HG03575 (cell line): ENCODE measurements around the gene FBXO2.

Experiments
- ATAC-seq: cut with Tn5 transposase; IDR thresholded peaks from one replicate; pipeline ENCODE4 v1.9.1; 2021; ENCODE audit not compliant: unreplicated experiment, insufficient number of reproducible peaks, low FRiP score; ENCODE audit errors: extremely low read depth

FBXO2 gene

DNA sequence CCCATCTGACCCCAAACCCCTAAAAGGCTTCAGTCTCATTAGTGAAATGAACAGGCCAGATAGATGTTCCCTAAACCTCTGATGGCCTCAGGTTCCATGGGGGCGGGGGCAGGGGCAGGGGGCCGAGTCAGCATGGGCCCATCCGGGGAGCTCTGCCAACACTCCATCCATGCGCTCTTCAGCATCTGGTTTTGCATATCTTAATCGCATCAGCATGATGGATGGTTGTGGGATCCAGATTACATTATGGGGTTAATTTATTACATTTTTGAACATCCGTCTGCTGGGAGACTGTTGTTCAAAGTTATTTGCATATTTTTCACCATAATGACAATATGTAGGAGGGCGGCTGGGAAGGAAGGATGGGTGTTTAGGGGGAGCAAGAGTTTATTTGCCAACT, 29.8 kb upstream of the FBXO2 start:
- no peak for ATAC-seq

DNA sequence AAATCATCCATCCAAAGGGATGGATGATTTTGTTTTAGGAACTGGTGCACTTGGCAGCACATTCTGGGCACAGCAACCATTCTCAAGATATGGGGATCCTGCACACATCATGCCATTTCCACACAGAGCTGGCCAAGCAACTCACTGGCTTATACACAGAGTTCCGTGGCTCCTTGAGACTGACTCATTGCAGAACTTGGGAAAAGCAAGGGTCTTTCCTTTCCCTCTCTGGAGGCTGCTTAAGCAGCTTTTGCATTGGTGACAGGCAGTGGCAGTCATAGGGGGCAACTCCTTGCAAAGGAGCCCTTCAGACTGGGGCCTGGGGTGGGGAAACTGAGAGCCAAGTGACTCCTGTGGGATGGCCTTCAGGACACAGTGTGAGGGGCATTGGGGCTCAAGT, 28.6 kb upstream of the FBXO2 start:
- no peak for ATAC-seq

DNA sequence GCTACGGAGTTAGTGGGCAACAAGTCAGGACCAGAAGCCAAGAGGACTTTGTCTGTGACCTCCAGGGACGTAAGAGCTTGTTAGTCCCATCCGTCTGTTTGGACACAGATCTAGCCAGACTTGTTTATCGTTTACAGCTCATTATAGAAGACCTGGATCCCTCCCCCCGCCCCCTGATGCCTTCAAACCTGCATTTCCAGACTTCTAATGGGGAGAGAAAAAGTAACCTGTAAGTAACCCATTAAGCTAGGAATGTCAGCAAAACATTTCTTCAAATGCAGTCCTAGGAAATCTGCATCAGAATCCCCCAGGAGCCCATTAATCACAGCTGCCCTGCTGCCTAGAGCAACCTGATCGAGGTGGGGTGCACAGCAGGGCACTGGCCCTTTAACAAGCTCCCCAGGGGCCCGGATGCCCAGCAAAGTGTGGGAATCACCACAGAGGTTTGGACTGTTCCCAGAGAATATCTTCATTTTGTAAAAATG, 28.1 kb upstream of the FBXO2 start:
- no peak for ATAC-seq

DNA sequence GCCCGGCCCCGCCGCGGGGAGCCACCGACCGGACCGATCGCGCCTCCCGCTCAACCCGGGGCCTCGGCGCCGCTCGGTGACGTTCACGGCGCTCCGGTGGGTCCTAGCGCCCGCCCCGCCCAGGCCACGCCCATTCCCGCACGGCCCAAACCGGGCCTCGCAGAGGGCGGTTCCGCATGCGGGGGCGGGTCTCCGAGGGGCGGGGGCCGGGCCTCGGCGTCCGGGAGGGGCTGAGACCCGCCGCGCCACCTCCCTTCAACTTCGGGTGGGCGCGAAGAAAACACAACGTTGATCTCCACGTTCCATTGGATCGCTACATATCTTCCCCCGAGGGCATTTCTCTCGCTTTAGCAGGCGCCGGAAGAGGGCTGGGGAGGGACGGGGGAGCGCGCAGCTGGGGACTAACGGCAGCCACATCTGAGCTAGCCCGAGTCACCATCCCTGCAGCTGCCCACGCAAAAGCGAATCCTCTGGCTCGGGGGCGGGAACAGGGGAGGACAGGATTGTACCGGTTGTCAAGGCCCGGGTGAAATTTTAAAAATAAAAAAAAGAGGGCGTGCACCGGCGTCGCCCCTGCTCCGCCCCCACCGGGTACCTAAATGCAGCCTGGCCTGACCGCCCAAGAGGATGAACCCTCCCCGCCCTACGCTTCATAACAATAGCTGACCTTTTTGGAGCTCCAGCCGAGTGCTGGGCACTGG, 27.0 kb upstream of the FBXO2 start, which contains the start of gene MAD2L2:
TSS of gene MAD2L2 (minus strand) at position 78 of the 701 bp plus-strand sequence. CDS start 547 bp downstream, outside the sequence.
- ATAC-seq = no peak

DNA sequence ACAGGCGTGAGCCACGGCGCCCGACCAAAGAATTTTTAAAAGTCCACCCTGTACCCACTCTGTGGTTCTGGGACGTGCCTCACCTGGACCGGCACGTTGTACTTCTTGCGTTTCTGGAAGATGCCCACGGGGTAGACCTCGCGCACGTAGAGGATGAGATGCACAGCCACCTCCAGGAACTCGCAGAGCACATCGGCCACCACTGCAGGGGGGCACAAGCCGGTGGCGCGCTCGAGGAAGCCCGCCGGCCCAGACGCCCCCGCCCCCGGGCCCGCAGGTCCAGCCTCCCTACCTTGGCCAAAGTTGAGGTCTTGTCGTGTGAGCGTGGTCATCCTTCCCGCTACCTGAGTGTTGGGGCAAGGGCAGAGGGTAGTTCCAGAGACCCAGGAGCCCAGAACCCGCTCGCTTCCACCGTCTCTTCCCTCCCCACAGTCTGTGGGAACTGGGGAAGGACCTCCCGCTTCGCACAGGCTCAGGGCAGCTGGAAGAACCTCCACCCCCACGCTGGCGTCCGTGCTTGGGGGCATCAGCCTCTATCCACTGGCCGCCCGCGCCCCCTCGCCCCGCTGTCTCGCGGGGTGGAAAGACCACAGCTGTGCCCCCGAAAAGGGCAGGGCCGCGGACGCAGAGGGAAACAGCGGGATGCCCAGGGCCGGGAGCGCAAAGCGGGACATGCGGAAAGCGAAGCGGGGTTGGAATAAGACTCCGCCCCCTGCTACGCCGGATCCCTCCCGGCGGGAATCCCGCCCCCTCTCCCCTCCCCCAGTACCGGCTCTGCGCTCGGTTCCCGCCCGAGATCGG, 26.2 kb upstream of the FBXO2 start:
- no peak for ATAC-seq

DNA sequence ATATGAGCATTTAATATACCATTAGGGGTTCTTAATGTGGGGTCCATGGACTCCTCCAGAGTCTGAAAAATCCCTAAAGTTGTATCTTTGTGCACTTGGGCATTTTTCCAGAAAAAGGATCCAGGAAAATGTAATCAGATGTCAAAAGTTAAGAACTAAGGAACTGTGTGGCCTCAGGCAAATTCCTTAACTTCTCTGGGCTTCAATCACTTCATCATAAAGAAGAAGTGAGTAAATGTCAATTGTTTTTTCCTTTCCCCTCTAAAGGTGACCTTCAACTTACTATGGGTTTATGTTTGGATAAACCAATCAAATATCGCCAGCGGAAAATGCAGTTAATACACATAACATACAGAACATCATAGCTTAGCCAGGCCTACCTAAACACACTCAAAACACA, 24.2 kb upstream of the FBXO2 start:
- no peak for ATAC-seq

DNA sequence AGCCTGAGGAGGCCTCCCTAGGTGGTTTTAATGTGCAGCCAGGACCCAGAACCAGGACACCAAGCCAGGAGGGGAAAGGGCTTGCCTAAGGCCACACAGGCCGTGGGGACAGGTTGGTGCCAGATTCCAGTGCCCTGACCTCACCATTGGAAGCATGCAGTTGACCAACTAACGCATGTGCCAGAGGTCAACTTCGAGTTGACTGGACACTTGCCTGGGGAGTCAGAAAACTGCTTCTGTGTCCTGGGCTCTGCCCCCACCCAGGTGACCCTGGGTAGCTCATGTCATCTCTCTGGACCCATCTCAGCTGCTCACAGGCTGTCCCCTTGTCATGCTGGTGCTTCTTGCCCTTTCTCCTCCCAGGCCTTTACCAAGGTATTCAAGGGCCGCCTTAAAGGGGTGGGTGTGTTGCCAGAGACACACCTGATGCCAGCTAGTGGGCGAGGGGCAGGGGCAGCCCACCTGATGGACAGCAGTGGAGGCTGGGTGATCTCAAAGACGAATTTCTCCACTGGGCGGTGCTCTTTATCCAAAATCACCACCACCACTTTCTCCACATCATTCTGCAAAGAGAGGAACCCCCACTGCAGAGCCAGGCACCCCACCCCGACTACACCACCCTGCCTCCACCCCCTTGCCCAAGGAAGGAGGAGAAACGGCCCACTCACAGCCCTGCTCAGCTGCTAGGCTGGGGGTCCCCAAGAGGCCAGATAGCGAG, 22.3 kb upstream of the FBXO2 start:
- no peak for ATAC-seq

DNA sequence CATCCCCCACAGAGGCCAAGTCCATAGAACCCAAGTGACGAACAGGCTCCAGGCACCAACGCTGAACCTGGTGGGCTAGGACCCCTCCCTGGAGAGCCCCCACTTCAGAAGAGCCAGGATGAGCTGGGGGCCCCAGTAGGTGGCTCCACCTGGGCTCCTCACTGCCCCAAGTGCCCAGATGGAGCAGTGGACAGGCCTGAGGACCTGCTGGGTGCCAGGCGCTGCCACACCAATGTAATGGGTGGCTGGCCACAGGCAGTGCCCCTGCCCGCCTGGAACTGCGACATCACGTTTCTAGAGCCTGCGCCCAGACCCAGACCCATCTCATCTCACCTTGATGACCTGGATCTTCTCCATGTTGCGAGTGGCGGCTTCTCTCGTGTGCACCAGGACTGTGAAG, 21.1 kb upstream of the FBXO2 start:
- ATAC-seq = no peak

DNA sequence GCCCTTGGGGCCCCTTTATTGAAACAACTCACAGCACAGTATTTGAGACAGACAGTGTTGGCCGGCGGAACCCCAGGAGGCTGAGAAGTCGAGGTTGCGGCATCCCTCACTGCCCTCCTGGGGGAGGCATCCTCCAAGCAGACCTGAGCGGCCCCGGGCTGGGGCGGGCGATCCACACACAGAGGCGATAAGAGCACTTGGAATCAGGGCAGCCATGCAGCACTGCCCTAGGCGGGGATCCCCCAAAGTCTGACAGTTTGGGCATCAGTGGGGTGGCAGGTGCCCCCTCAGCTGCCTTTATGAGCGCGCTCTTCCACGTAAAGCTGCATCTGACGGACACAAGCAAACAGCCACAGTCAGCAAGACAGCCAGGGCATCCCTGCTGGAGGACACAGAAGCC, 20.3 kb upstream of the FBXO2 start:
- no peak for ATAC-seq

DNA sequence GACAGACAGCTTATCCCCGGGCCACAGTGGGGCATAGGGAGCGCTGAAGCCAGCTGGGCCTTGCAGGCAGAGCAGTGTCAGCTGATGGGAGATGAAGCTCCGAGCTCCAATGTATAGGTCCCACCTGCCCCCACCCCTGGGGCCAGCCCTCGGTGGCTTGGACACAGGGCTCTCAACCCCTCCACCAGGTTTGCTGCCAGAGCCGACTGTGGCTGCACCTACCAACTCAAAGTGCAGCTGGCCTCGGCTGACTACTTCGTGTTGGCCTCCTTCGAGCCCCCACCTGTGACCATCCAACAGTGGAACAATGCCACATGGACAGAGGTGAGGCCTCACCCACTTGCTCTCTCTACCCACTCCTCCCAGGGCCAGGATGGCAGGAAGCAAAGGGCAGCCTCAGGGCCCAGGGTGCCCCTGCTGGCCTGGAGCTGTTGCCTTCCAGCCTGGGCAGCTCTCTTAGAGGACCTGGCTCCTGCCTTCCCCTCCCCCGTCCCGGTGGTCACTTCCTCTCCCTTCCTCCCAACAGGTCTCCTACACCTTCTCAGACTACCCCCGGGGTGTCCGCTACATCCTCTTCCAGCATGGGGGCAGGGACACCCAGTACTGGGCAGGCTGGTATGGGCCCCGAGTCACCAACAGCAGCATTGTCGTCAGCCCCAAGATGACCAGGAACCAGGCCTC, 19.0 kb upstream of the FBXO2 start:
- ATAC-seq = no peak

DNA sequence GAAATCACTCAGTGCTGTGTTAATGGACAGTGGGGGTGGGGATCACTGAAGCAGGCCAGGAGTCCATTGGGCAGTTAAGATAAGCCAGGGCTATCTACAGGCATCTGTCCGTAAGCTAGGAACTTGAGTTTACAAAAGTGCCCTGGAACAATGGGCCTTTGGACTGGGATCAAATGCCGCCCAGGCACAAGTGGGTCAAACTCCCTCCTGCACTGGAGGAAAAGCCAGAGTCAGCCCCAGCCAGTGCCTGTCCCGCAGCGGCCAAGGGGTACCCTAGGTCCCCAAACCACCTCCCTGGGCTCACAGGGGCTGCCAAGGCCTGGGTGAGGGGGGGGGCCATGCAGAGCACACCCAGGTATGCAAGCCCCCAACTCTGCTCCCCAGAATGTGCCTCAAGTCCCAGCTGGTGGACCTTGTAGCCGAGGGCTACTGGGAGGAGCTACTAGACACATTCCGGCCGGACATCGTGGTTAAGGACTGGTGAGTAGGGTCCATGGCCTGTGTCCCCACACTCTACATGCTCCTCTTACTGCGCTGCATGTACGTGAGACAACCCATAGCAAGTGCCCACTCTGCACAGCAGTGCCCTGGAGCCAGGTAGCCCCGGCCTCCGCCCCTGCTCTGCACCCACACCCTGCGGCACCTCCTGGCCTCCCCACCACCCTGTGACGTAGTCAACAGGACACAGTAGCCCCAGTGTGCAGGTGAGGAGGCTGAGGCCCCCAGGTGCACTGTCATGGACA, 17.5 kb upstream of the FBXO2 start:
- ATAC-seq = no peak

DNA sequence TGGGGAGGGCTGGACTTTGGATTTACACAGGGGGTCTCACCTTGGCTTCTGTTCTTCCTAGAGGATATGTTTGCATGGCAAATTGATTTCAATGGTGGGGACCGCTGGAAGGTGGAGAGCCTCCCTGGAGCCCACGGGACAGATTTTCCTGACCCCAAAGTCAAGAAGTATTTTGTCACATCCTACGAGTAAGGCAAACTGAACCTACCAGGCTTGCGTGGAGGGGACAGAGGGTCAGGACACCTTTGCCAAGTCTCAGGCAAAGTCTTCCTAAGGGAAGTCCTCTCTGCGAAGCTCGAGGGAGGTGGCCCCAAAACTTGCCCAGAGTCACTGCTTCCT, 16.9 kb upstream of the FBXO2 start:
- no peak for ATAC-seq

DNA sequence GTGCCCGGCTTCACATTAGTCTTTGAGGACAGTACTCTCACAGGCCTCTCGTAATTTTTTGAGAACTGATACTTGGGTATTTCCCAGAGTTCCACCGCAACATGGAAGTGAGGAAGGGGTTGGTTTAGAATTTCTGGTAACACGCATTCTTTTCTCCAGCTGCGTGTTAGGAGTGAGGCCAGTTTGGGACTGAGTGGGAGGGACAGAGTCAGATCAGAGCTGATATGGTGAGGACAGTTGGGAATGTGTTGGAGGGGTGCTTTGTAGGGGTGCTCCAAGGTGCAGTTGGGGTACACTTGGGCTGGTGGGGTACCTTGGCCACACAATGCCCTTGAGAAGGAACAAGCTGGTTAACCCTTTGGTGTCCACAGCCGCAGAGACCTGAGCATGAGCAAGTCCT, 16.5 kb upstream of the FBXO2 start:
- ATAC-seq = no peak

DNA sequence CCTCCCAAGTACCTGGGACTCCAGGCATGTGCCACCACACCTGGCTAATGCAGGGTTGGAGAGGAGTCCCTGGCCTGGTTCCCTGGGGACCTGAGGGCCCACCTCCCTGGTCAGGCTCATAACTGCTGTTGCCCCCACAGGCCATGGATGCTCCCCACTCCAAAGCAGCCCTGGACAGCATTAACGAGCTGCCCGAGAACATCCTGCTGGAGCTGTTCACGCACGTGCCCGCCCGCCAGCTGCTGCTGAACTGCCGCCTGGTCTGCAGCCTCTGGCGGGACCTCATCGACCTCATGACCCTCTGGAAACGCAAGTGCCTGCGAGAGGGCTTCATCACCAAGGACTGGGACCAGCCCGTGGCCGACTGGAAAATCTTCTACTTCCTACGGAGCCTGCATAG, 14.3 kb upstream of the FBXO2 start:
- no peak for ATAC-seq

DNA sequence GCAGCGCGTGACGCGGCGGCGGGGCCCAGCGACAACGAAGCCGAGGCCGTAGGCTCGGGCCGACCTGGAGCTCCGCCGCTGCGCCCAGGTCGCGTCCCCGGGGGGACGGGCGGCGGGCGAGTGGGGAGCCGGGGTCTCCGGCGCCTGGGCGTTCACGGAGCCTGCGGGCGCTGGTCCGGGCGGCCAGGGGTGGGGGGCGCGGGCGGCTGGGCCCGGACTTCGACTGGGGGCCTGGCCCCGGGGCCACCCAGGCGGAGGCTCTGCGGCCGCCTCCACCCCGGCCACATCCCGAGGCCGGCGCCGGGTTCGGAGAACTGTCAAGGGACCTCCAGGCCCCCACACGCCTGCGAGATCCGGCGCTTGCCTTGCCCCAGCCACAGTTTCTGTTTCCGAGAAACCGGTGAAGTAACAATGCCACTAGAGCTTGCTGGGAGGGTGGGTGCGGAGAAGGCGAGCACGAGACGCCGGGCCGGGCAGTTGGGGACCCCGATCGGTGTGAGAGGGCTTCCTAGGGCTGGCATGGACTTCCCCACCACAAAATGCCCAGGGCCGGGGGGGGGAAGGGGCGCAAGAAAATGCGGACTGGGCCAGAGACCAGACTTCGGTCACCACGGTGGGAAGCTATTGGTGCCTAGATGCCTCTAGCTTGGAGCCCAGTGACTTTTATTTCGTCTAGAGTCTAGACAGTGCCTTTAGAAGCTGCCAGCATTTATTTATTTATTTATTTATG, 10.3 kb upstream of the FBXO2 start:
- no peak for ATAC-seq

DNA sequence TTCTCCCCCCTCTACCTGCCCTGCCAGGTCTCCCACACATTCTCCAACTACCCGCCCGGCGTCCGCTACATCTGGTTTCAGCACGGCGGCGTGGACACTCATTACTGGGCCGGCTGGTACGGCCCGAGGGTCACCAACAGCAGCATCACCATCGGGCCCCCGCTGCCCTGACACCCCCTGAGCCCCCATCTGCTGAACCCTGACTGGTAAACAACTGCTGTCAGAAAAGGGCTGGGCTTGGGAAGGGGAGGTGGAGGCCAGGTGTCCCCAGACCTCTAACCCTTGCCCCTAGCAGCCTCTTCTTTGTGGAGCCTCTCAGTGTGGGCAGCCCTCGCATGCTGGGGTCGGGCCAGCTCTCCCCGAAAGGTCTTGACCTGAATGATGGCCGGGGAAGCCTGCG, 6.9 kb upstream of the FBXO2 start:
- ATAC-seq = no peak

DNA sequence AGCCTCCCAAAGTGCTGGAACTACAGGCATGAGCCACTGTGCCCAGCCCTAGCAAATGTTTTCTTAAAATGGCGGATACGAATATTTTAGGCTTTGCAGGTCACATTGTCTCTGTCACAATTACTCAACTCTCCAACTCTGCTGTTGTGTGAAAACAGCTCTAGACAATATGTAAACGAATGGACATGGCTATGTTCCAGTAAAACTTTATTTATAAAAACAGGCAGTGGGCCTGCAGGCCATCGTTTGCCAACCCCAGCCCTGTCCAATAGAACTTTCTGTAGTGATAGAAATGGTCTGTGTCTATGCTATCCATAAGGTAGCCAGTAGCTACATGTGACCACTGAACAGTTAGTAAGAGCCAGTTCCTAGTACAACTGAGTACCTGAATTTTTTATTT, 5.5 kb upstream of the FBXO2 start:
- no peak for ATAC-seq

DNA sequence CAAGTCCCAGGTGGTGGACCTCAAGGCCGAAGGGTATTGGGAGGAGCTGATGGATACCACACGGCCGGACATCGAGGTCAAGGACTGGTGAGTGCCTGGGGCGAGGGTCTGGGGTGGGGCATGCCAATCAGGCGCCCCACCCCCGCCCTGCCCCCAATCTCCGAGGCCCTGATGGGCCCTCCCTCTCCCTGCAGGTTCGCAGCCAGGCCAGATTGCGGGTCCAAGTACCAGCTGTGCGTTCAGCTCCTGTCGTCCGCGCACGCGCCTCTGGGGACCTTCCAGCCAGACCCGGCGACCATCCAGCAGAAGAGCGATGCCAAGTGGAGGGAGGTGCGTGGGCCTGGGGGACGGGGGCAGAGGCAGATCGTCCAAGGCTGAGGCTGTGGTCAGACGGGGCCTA, 4.3 kb upstream of the FBXO2 start:
- no peak for ATAC-seq
